SK-N-SH treated with all-trans-retinoic acid at 6 μM for 48 hours (cell line): ENCODE results near the gene RBMS3.
A peak's percentile ranks its signal among the peaks of the same experiment; 100 is the strongest.

Experiments used
- ATAC-seq: fragments of 200-7000 bp; cut with Tn5 transposase; 3 replicates; pipeline ENCODE4 v1.9.1; 2020; ENCODE audit warnings: mild to moderate bottlenecking, moderate library complexity
- CREB5 ChIP-seq: fragments of 250-450 bp; sonication (Bioruptor Pico); IDR thresholded peaks from 2 replicates; pipeline ENCODE4 v1.5.1; 2020; ENCODE audit warnings: low read depth, mild to moderate bottlenecking, moderate library complexity
- CSRNP3 ChIP-seq: fragments of 250-450 bp; sonication (Bioruptor Pico); IDR thresholded peaks from 2 replicates; pipeline ENCODE4 v1.5.1; 2021; ENCODE audit warnings: mild to moderate bottlenecking, moderate library complexity
- ESRRG ChIP-seq: fragments of 250-450 bp; sonication (Bioruptor Pico); IDR thresholded peaks from 2 replicates; pipeline ENCODE4 v1.6.1; 2021; ENCODE audit warnings: mild to moderate bottlenecking
- GLIS3 ChIP-seq: fragments of 250-450 bp; sonication (Bioruptor Pico); IDR thresholded peaks from 2 replicates; pipeline ENCODE4 v1.5.0; 2020; ENCODE audit warnings: mild to moderate bottlenecking, moderate library complexity
- PPARA ChIP-seq: fragments of 250-450 bp; sonication (Bioruptor Pico); IDR thresholded peaks from 2 replicates; pipeline ENCODE4 v1.5.0; 2020; ENCODE audit warnings: mild to moderate bottlenecking, borderline replicate concordance
- SNAI2 ChIP-seq: fragments of 250-450 bp; sonication (Bioruptor Pico); IDR thresholded peaks from 2 replicates; pipeline ENCODE4 v1.5.0; 2020; ENCODE audit warnings: mild to moderate bottlenecking, moderate library complexity
- TCF4 ChIP-seq: fragments of 250-450 bp; sonication (Bioruptor Pico); IDR thresholded peaks from 2 replicates; pipeline ENCODE4 v1.8.0; 2021; ENCODE audit warnings: mild to moderate bottlenecking, moderate library complexity, borderline replicate concordance
- TOX ChIP-seq: fragments of 250-450 bp; sonication (Bioruptor Pico); IDR thresholded peaks from 2 replicates; pipeline ENCODE4 v1.8.0; 2021; ENCODE audit warnings: mild to moderate bottlenecking, moderate library complexity, borderline replicate concordance
- ZC3H10 ChIP-seq: fragments of 250-450 bp; sonication (Bioruptor Pico); IDR thresholded peaks from 2 replicates; pipeline ENCODE4 v1.5.1; 2021; ENCODE audit warnings: mild to moderate bottlenecking, moderate library complexity
- ZFP3 ChIP-seq: fragments of 250-450 bp; sonication (Bioruptor Pico); IDR thresholded peaks from 2 replicates; pipeline ENCODE4 v1.5.0; 2020; ENCODE audit warnings: mild to moderate bottlenecking, moderate library complexity
- ZFP30 ChIP-seq: fragments of 450-650 bp; formaldehyde crosslinking; IDR thresholded peaks from 2 replicates; pipeline ENCODE4 v1.5.0; 2022; ENCODE audit warnings: mild to moderate bottlenecking, moderate library complexity
- ZNF70 ChIP-seq: fragments of 450-650 bp; formaldehyde crosslinking; IDR thresholded peaks from 2 replicates; pipeline ENCODE4 v1.5.0; 2020; ENCODE audit warnings: mild to moderate bottlenecking, moderate library complexity
- ZNF8 ChIP-seq: fragments of 450-650 bp; formaldehyde crosslinking; IDR thresholded peaks from 2 replicates; pipeline ENCODE4 v1.5.0; 2020; ENCODE audit warnings: mild to moderate bottlenecking, moderate library complexity
- TF ChIP-seq, protein P1 (sequence below): fragments of 250-450 bp; sonication (Bioruptor Pico); IDR thresholded peaks from 2 replicates; pipeline ENCODE4 v1.5.0; 2020; ENCODE audit warnings: mild to moderate bottlenecking, moderate library complexity
- TF ChIP-seq, protein P2 (sequence below): fragments of 250-450 bp; sonication (Bioruptor Pico); IDR thresholded peaks from 2 replicates; pipeline ENCODE4 v1.8.0; 2021; ENCODE audit warnings: low read depth, mild to moderate bottlenecking, moderate library complexity, borderline replicate concordance

The RBMS3 gene

GRCh38 chr3:29606416-29606815 is 325.5 kb downstream of the RBMS3 start:
- TF ChIP-seq CREB5 (CRISPR knock-in tag): no peak
- no peak for TF ChIP-seq ESRRG (CRISPR knock-in tag)
- no peak for TF ChIP-seq ZNF8 (CRISPR knock-in tag)
- no peak for TF ChIP-seq ZFP3 (CRISPR knock-in tag)
- TF ChIP-seq, protein P1, sequence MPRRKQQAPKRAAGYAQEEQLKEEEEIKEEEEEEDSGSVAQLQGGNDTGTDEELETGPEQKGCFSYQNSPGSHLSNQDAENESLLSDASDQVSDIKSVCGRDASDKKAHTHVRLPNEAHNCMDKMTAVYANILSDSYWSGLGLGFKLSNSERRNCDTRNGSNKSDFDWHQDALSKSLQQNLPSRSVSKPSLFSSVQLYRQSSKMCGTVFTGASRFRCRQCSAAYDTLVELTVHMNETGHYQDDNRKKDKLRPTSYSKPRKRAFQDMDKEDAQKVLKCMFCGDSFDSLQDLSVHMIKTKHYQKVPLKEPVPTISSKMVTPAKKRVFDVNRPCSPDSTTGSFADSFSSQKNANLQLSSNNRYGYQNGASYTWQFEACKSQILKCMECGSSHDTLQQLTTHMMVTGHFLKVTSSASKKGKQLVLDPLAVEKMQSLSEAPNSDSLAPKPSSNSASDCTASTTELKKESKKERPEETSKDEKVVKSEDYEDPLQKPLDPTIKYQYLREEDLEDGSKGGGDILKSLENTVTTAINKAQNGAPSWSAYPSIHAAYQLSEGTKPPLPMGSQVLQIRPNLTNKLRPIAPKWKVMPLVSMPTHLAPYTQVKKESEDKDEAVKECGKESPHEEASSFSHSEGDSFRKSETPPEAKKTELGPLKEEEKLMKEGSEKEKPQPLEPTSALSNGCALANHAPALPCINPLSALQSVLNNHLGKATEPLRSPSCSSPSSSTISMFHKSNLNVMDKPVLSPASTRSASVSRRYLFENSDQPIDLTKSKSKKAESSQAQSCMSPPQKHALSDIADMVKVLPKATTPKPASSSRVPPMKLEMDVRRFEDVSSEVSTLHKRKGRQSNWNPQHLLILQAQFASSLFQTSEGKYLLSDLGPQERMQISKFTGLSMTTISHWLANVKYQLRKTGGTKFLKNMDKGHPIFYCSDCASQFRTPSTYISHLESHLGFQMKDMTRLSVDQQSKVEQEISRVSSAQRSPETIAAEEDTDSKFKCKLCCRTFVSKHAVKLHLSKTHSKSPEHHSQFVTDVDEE: no peak
- no peak for TF ChIP-seq ZFP30 (CRISPR knock-in tag)
- TF ChIP-seq, protein P2, sequence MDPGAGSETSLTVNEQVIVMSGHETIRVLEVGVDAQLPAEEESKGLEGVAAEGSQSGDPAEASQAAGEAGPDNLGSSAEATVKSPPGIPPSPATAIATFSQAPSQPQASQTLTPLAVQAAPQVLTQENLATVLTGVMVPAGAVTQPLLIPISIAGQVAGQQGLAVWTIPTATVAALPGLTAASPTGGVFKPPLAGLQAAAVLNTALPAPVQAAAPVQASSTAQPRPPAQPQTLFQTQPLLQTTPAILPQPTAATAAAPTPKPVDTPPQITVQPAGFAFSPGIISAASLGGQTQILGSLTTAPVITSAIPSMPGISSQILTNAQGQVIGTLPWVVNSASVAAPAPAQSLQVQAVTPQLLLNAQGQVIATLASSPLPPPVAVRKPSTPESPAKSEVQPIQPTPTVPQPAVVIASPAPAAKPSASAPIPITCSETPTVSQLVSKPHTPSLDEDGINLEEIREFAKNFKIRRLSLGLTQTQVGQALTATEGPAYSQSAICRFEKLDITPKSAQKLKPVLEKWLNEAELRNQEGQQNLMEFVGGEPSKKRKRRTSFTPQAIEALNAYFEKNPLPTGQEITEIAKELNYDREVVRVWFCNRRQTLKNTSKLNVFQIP (CRISPR knock-in tag): no peak
- TF ChIP-seq ZNF70: no peak
- no peak for ATAC-seq

DNA sequence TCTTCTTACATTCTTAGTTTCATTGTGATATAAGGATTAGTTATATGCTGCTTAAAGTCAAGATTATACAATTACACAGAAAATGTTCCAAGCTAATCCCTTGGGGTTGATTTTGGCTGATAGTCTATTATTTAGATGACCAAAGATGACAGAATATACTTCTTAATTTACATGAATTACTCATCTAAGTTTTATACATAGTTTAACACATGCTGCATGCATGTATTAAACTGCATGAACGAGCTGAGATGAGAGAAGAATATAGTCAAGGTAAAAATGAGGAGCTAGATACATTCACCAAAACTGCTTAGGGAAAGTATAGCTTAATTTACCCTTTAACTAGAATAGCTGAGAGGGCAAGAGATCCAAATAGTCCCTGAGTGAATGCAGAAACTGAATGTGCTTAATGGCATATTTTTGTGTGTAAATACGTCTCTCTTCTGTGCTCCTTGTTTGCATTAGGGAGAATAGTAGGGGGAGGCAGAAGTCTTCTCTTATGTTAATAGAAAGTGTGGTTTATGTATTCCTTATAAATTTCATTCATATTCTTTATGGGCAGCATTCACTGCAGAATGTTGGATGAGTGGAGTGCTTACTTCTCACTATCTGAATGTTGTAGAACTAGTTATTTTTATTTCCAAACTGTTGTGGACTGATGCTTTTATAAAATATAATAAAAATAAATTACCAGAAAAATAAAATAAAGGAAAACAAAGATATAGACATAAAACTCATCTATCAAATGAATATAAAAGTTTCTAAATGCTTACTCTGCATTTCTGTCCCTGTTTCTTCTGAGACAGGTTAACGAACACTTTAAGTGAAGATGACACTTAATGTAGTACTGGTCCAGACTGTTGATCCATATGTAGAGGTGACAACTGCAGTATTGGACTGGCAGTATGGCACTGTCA is 327.8 kb downstream of the RBMS3 start:
- no peak for ATAC-seq
- TF ChIP-seq, protein P2 (CRISPR knock-in tag): no peak
- TF ChIP-seq TCF4 (CRISPR knock-in tag) (no peak), ZFP3 (CRISPR knock-in tag) (no peak), ZNF70 (no peak), ZC3H10 (CRISPR knock-in tag) (no peak)

GRCh38 chr3:29609328-29609811 is 328.5 kb downstream of the RBMS3 start:
- TF ChIP-seq GLIS3 (CRISPR knock-in tag) (no peak), ZNF8 (CRISPR knock-in tag) (no peak), ZC3H10 (CRISPR knock-in tag) (no peak), SNAI2 (CRISPR knock-in tag) (no peak), PPARA (CRISPR knock-in tag) (no peak), CSRNP3 (CRISPR knock-in tag) (no peak), CREB5 (CRISPR knock-in tag) (no peak)
- TF ChIP-seq, all 23 proteins: peak for 0
- ATAC-seq: no peak

DNA sequence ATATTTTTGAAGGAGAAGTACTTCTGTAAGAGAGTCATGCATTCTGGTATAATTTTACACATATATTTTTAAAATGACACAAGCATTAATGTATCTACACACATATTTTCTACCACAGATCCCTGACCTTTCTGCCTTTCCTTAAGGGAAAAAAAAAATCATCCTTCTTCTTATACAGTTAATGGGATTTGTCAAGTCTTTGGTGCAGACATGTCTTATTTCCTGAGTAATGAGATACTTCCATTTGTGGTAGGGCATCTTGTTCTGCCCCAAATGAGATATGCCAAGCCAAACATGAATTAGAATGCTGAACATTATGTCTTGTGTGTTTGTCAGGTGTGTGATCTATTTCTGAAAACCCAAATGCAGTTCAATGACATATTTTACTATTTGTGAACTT is 329.9 kb downstream of the RBMS3 start:
- ATAC-seq: peak; percentile 77

More for the DNA sequence above, 329.9 kb downstream of the RBMS3 start:
- 0 out of 2 replicates have a peak, but pooled peaks have one; percentile 20 for TF ChIP-seq TOX (CRISPR knock-in tag)
- no peak for TF ChIP-seq ESRRG (CRISPR knock-in tag)
- TF ChIP-seq ZC3H10 (CRISPR knock-in tag): peak; percentile 77
- TF ChIP-seq, all 23 proteins: peak for 2
